Posterior cingulate gyrus (tissue), 11 donors: ENCODE results near the gene TMEM101.
"Not testable (repeated sequence)": the region's sequence is repeated elsewhere in the genome, so short reads cannot be mapped to it uniquely, and the experiment has no call there.

Experiments
- DNase-seq, 10 donors: peaks; one replicate each; pipeline versions ENCODE4 v3.0.0 to v3.0.0-alpha.2; 2020 to 2021; ENCODE audit warnings: mixed read lengths in 3 of 10
- intact Hi-C: fragments of 100-400 bp; cut with DNase I; formaldehyde crosslinking; loops from one replicate; pipeline ENCODE4 v1.15.1; 2023

The TMEM101 gene

DNA sequence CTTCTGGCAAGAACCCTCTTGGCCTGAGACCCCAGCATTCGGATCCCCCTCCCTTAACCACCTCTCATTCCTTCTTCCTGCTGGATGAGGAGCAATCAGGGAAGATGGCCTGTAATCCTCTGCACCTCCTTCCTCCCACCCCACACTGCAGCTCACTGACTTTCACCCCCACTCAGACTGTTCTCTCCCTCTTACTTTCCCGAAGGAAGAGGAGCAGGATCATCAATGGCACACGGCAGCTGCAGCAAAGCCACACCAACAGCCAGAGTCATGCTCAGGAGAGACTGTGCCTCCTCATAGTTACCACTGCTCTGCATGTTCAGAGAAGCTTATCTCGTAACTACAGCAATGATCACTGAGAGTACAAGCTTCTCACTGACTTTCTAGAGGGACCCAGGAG lies 10.1 kb upstream of the TMEM101 start:
- DNase-seq = no peak
- intact Hi-C loops = no loop called here

DNA sequence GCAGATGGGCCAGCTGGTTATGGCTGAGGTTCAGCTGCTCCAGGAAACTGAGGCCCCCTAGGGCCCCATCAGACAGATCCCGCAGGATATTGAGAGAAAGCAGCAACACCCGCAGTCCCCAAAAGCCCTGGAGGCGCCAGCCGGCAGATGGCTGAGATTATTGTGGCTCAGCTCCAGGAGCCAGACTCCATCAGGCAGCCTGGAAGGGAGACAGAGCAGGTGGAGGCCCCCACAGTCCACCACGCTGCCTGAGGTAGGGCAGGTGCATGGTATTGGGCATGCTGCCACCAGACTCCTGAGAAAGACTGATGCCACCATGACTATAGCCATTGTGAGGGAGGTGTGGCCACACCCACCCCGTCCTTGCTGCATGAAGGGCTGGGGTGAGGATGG lies 9.5 kb upstream of the TMEM101 start:
- DNase-seq = peak in 3 of 10 donors; percentile 22 to 87 (median 83)
- intact Hi-C loops = no loop called here

DNA sequence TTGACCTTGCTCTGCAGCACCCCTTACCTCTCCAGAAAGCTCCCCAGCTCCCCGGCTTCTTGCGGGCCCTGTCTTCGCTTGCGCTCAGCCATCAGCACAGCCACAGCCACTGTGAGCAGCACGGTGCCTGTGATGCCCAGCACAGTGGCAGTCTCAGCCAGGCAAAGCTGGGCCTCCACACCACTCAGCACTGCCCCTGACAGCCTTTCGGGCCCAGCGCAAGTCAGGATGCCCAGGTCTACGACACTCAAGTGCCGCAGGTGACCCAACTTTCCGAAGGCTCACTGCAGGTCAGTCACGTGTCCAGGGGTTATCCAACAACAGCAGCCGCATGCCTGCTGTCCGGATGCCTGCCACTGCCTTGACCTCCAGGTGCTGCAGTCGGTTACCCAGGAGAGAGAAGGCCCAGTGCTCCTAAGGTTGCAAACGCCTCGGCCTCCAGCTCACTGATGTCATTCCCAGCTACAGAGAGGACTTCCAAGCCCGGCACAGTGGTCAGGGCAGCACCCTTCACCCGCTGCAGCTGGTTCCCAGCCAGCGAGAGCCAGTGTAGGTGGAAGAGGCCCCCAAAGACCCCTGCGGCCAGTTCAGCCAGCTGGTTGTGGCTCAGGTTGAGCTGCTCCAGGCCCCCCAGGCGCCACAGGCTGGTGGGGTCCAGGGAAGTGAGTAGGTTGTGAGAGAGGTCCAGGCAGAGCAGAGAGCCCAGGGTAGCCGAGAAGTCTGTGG lies 8.9 kb upstream of the TMEM101 start:
- intact Hi-C loops = no loop called here
- DNase-seq = no peak

DNA sequence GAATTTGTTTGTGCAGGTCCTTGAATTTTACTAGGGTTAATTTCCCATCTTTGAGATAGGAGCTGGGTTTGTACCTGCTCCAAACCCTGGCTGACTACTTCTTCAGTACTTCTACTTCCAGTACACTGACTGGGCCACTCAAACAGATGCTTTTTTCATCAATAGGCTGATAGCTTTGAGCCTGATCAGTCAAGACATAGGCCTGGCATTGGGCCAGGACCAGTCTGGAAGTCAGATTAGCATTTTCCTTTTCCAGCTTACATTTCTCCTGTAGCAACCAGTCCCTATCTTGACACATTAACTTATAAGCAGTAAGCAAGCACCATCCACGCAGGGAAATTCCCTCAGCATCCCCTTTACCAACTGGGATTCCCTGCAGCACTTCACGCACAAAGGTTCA lies 7.5 kb upstream of the TMEM101 start:
- intact Hi-C loops = no loop called here

DNA sequence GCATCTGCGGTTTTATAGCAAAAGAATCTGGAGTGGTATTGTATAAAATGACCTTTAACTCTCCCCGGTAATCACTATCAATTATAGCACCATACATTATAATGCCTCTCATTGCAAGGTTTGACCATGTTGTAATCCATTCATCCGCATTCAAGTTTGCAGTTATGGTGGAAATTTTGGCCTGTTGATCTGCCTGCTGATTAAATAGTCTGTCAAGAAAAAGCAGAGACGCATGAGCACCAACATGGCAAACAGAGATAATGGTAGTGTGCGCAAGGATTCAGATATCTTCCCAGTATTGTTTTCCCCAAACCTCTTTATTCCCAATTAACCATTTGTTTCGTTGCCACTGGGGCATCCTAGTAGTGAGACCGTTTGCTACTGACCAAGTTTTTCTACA lies 6.5 kb upstream of the TMEM101 start:
- DNase-seq, intact Hi-C loops: not testable (repeated sequence)

More for the DNA sequence above, 7.5 kb upstream of the TMEM101 start:
- peak in 1 of 10 donors; percentile 16 for DNase-seq

DNA sequence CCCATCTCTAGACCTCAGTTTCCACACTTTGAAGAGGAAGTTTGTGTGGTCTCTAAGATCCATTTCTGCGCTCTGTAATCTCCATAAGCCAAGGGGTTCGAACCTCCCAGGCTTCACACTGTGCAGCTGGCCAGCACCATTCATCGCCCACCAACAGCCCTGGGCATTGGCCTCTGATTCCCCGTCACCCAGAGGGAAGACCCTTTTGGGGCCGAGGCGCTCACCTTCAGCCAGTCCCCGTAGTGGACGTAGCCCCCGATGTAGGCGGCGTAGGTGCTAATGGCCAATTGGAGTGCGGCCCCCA lies 678 bp downstream of the TMEM101 start:
- intact Hi-C loops = loop anchor here (10.0 kb wide), 2 partner anchors 51 to 529 kb away; partner anchors contain the start of genes DHX8 and LSM12
- DNase-seq = peak in 2 of 10 donors; percentile 1 to 81

DNA sequence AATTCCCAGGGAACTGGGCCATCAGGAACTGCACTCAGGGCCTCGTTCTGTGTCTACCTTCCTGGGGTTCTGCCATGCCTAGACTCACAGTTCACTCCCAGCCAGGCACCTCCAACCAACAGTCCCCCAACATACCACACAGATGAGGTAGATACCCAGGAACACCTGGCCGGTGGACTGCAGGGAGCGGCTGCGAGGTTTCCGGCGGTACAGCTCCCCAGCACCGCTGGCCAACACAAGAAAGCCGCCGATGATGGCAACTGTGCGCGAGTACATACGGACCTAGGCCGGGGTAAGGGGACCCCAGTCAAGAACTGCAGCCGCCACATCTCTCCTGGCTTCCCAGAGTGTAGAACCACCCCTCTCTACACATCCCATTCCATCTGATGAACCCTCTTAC lies 1.9 kb downstream of the TMEM101 start:
- intact Hi-C loops = loop anchor here (10.0 kb wide), 2 partner anchors 52 to 528 kb away; partner anchors contain the start of genes DHX8 and LSM12
- DNase-seq = peak in 2 of 10 donors; percentile 39 to 76

DNA sequence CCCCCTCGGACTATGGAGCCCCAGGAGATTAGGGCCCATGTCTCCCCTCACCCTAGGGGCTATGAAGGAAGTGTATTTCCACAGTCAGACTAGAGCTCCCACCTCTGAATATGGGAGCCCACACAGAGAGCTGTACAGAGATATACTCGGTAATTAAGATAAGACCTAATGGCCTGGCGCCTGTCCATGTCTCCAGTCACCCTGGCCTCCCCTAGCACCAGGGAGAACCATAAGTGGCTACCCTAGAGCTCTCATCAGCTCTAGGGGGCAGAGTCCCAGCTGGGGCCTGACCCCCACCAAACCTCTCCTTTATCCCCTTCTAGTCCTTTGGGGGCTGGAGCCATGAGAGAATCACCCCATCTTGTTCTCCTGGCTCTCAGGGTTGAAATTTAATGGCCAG lies 2.4 kb downstream of the TMEM101 start:
- DNase-seq = peak in 3 of 10 donors; percentile 1 to 75 (median 18)
- intact Hi-C loops = loop anchor here (10.0 kb wide), 2 partner anchors 52 to 528 kb away; partner anchors contain the start of genes DHX8 and LSM12

DNA sequence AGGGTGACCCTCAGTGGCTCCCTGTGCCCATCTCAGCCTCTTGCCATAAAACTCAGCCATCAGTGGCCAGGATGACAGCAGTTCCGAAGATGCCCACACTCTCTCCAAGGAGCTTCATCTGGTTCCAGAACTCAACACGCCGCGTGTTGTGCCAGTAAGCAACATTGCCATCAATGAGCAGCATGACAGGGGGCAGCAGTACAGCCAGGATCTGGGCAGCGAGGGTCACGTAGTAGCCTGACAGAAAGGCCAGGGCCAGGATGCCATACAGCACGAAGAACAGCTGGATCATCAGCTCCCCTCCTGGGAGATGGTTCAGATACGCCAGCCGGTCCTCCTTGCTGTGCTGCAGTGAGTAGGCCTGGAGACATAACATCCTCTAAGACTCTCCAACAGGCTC lies 2.9 kb downstream of the TMEM101 start:
- intact Hi-C loops = loop anchor here (10.0 kb wide), 2 partner anchors 53 to 527 kb away; partner anchors contain the start of genes DHX8 and LSM12
- peak in 3 of 10 donors; percentile 37 to 43 (median 43) for DNase-seq

DNA sequence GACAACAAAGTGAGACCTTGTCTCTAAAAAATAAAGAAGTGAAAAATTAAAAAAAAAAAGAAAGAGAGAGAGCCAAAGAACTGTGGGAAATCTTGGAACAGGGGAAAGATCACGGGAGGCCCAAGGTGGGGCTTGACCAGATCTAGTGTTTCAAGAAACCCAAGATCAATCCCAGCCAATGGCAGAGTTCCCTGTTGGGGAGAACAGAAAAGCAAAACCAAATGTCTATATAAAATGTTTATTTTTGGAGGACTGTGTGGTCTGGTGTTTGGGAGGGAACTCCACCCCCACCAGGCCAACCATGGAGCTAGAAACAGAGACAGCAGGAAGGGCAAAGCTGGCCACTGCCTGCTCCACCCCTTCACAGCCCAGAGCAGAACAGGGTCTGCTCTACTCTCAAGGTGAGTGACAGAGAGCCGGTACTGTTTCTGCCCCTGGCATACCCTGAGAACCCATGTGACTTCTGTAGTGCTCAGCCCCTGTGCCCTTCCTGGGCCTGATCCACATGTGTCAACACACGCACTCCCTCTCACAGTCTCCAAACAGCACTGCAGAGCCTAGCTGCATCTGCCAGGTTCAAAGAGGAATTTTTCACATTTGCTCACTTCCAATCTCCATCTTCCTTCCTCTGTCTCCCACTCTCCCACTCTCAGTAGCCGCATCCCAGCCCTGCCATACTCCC lies 3.7 kb downstream of the TMEM101 start:
- intact Hi-C loops = loop anchor here (10.0 kb wide), 2 partner anchors 54 to 526 kb away; partner anchors contain the start of genes DHX8 and LSM12
- DNase-seq = peak in 3 of 10 donors; percentile 8 to 56 (median 42)

DNA sequence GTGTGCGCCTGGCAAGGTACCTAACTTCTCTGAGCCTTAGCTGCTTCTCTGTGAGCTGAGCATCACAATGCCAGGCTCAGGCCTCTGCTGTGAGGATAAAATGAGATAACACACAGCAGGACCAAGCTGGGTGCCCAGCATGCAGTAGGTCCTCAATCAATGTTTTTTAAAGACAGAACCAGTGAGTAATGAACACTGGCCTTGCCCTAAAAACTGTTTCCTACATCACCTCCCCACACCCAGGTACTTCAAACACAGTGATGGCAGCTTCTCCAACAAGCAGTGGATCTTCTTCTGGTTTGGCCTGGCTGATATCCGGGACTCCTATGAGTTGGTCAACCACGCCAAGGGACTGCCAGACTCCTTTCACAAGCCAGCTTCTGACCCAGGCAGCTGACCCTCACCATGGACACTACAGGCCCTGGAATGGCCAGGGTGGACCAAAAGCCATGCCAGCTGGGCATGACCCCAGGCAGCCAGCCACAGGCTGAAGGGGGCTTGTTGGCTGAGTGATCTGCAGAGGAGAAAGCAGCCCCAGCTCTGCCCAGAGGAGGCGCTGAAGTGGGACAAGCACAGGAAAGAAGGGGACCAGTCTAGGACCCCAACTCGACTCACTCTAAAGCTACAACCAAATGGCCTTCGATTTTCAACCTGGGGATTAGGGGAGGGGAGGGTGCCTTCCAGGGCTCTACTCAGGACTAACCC lies 6.4 kb downstream of the TMEM101 start:
- intact Hi-C loops = no loop called here
- DNase-seq = peak in 3 of 10 donors; percentile 10 to 62 (median 44)

DNA sequence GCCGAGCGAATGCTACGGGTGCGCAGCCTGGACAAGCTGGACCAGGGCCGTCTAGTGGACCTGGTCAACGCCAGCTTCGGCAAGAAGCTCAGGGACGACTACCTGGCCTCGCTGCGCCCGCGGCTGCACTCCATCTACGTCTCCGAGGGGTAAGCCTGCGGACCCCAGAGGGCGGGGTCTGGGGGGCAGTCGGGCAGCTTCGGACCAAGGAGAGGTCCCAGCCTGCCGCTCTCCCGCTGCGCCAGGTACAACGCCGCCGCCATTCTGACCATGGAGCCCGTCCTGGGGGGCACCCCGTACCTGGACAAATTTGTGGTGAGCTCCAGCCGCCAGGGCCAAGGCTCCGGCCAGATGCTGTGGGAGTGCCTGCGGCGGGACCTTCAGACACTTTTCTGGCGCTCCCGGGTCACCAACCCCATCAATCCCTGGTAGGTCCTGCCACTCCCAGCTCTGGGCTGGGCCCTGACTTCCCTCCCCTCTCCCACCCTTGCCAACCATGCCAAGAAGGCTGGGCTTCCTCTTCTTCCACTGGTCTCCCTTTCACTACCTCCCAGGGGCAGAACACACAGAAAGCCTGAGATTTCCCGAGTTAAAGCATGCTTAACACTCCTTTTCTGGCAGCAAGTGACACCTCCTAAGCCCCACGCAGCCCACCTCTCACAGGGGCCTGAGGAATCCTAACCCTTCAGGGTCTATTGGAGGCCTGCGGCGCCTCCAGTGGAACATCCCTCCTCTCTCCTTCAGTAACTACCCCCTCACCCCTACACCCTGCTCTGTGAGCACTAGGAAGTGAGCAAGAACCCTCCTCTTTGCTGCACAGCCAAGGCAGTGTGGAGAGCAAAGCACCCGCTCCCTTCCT lies 7.2 kb downstream of the TMEM101 start:
- DNase-seq = peak in 3 of 10 donors; percentile 28 to 81 (median 72)
- intact Hi-C loops = no loop called here

DNA sequence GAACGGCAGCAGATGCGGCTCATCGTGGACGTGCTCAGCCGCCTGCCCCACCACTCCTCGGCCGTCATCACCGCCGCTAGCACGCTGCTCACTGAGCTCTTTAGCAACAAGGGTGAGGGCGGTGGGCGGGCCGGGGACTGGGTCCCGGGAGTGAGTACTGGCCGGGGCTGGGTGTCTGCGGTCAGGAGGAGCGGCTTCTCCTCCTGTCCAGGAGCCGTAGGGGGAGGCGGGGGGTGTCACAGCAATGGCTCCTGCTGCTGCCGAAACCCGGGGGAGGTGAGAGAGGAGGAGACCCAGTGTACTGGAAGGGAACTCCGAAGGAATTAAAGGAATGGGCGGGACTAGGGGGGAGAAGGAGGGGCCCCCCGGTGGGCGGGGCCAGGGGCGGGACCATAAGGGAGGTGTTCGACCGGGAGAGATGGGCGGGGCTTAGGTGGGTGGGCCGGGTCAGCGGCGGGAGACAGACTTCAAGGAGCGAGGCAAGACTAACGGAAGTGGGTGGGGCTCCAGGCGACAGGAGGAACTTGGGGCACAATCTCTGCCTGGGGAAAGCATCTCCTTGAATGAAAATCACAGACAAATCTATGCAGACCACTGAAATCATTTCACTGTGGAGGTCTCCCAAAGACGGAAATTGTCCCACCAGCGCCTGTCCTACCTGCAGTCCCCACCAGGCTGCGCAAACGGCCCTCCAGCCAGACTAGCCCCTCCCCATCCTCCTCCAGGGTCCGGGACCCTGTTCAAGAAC lies 8.0 kb downstream of the TMEM101 start:
- intact Hi-C loops = no loop called here
- peak; percentile 55 to 94 (median 74) for DNase-seq

DNA sequence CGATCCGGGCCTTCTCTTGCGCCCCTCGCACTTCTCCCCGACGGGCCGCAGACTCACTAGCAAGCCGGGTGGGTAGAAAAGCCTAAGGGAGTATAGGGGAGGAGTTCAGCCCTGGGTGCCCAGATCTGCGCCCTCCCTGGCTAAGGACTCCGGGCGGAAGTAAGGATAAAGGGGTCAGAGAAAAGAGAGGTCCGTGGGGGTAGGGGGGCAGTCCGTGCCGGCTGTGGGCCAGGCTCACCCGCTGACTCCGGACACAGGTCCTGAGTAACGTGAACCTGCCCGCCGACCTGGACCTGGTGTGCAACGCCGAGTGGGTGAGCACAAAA lies 8.5 kb downstream of the TMEM101 start:
- DNase-seq = peak in 2 of 10 donors; percentile 66 to 77
- intact Hi-C loops = no loop called here

DNA sequence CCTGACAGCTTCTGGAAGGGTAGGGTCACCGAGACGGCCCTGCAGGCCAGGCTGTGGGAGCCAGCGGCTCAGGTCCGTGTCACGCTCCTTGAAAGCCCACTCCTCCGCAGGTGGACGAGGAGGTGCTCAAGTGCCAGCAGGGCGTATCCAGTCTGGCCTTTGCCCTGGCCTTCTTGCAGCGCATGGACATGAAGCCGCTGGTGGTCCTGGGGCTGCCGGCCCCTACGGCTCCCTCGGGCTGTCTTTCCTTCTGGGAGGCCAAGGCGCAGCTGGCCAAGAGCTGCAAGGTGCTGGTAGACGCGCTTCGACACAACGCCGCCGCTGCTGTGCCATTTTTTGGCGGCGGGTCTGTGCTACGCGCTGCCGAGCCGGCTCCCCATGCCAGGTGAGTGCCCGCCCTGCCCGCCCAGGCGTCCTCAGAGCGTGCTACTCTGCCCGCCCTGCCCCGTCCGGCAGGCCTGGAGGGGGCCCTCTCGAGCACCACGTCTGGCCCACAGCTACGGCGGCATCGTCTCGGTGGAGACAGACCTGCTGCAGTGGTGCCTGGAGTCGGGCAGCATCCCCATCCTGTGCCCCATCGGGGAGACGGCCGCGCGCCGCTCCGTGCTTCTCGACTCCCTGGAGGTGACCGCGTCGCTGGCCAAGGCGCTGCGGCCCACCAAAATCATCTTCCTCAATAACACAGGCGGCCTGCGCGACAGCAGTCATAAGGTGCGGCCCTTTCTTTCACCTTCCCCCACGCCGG lies 9.1 kb downstream of the TMEM101 start:
- DNase-seq = peak in 3 of 10 donors; percentile 69 to 83 (median 82)
- intact Hi-C loops = no loop called here

DNA sequence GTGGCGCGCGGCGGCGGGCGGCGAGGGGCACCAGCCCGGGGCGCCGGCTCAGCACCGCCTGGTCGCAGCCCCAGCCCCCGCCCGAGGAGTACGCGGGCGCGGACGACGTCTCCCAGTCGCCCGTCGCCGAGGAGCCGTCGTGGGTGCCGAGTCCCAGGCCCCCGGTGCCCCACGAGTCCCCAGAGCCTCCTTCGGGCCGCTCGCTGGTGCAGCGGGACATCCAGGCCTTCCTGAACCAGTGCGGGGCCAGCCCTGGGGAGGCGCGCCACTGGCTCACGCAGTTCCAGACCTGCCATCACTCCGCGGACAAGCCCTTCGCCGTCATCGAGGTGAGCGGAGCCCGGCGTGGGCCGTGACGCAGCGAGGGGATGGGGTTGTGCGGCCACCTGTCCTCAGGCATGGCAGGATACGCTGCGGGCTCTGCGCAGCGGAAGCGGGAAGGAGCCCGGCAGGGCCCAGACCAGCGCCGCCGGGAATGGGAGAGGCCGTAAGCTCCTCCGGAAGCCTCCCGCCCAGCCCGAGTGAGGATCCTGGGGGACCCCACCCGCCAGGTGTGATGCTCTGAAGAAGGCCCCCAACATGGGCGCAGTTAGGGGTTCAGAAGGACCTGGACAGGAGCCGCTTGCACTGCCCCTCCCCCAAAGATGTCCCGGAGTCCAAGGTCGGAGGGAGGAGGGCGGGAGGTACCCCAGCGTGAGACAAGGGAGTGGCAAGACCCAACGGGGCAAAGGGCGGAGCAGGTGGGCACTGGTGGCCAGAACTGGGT lies 9.8 kb downstream of the TMEM101 start:
- intact Hi-C loops = no loop called here

DNA sequence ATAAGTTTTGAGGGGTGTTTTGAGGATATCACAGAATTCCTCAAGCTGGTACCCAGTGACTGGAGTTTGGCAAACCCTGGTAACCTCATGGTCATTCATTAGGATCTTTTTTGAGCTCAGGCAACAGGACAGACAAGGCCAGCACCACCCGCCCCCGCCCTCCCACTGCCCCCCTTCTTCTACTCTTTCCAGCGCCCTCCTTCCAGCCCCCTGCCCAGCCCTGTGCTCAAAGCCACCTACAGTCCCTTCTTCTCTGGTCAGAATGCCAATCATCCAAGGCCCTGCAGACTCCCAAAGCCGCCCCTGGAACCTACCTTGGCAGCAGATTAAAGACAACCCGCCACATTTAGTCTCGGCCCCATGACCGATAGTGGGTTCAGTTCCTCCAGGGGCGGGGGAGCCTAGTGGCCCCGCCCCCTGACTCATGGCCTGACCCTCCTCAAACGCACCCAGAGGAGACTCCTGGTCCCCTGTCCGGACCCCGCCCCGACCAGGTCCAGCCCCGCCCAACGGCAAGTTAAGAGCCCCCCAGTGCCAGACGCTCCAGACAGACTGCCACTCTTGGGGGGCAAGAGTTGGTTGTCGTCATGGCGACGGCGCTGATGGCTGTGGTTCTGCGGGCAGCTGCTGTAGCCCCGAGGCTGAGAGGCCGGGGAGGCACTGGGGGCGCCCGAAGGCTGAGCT lies 10.5 kb downstream of the TMEM101 start, which contains the start of gene NAGS:
Gene NAGS, plus strand, starts transcription at position 546 of the 684 bp plus-strand sequence. Its CDS starts 42 bp downstream, at position 588.
- peak in 2 of 10 donors; percentile 32 to 71 for DNase-seq
- intact Hi-C loops = no loop called here

More for the DNA sequence above, 9.8 kb downstream of the TMEM101 start:
- peak in 2 of 10 donors; percentile 70 to 83 for DNase-seq
